ENCODE measurements around the gene PRSS2. TPM values are rescaled to one million over a fixed set of nuclear protein-coding genes. Genes with fewer than 3 reads are reported as not detected.
"Not testable (repeated sequence)": the region's sequence is repeated elsewhere in the genome, so short reads cannot be mapped to it uniquely, and the experiment has no call there.

PRSS2 gene
- total RNA-seq, 2 experiments from 2014 or later: not detected

DNA sequence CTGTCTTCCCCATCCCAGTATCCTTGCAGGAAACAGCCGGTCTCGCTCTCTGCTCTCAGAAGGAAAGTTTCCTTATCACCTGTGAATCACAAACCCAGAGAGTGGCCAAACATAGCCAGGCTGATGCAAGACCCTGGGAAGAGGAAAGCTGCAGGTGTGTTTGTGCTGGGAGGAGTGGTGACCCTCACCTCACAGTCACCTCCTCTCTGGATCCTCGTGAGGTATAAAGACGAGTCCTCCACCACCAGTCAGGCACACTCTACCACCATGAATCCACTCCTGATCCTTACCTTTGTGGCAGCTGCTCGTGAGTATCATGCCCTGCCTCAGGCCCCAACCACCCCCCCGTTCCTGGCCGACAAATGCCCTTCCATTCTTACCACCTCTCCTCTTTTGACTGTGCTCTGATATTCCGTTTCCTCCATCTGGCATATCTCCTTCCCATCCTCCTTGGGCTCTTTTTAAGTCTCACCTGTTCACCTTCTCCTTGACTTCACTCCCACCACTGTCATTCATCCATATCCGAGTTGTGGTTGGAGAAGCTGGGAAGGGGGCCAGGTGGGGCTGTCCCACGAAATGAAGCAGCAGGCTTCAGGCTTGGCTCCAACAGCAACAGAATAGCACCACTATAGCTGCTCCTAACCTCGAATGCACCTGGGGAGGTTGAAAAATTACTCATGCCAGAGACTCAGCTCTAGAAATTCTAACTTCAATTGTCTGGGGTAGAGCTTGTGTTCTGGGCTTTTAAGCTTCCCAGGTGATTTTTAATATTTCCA is 21.4 kb upstream of the PRSS2 start, which contains the start of gene PRSS1:
Gene PRSS1 (plus strand): TSS at position 255 of the 776 bp plus-strand sequence. CDS start 13 bp downstream, at position 268.
- ATAC-seq (ENCODE audit: poor library complexity): no peak
- intact Hi-C loops (cut with DNase I, micrococcal nuclease): no loop called here
- no peak for DNase-seq
- H3K27ac ChIP-seq (ENCODE audit: low read depth in 1 of 2, low read length in 2 of 2): no peak within 1 kb of the TSS
- Mint-ChIP-seq H3K9me3 (no peaks in the 10 kb centered on the region), H3K4me3 (no peak within 1 kb of the TSS), H3K27me3 (no peaks in the 10 kb centered on the region), H3K27ac (no peak within 1 kb of the TSS), H3K36me3 (ENCODE audit: low read depth) (no peaks in the 10 kb centered on the region), H3K4me1 (ENCODE audit: low read depth) (no peaks in the 10 kb centered on the region)
- ChIA-PET POLR2A (no interaction called here), CTCF (no interaction called here)
- H3K36me3 ChIP-seq (ENCODE audit: insufficient read depth, low read length): no peaks in the 10 kb centered on the region
- H3K27me3 ChIP-seq (ENCODE audit: control insufficient read depth in 1 of 2, insufficient read depth in 2 of 2, low read length in 2 of 2): no peaks in the 10 kb centered on the region
- no peak for TF ChIP-seq CTCF (IDR thresholded peaks at IDR 0.05)
- no peak within 1 kb of the TSS for H3K4me3 ChIP-seq (ENCODE audit: low read length)
- no peaks in the 10 kb centered on the region for H3K4me1 ChIP-seq (ENCODE audit: insufficient read depth, low read length)
- no peaks in the 10 kb centered on the region for H3K9me3 ChIP-seq (ENCODE audit: control insufficient read depth in 1 of 2, insufficient read depth in 1 of 2, low read length in 2 of 2)

- Mint-ChIP-seq H3K36me3 (ENCODE audit: low read depth) (no peaks in the 10 kb centered on the region), H3K4me3 (no peak overlapping the region), H3K27ac (no peak overlapping the region), H3K4me1 (ENCODE audit: low read depth) (no peaks in the 10 kb centered on the region), H3K27me3 (no peaks in the 10 kb centered on the region), H3K9me3 (no peaks in the 10 kb centered on the region)
- Histone ChIP-seq H3K27ac (ENCODE audit: low read depth in 1 of 2, low read length in 2 of 2) (no peak overlapping the region), H3K4me3 (ENCODE audit: low read length) (no peak overlapping the region), H3K4me1 (ENCODE audit: insufficient read depth, low read length) (no peaks in the 10 kb centered on the region), H3K36me3 (ENCODE audit: insufficient read depth, low read length) (no peaks in the 10 kb centered on the region), H3K27me3 (ENCODE audit: control insufficient read depth in 1 of 2, insufficient read depth in 2 of 2, low read length in 2 of 2) (no peaks in the 10 kb centered on the region), H3K9me3 (ENCODE audit: control insufficient read depth in 1 of 2, insufficient read depth in 1 of 2, low read length in 2 of 2) (no peaks in the 10 kb centered on the region)
- POLR2A ChIA-PET: no interaction called here
- ATAC-seq (ENCODE audit: poor library complexity) (no peak), DNase-seq (no peak)
- CTCF ChIA-PET: no interaction called here
- TF ChIP-seq CTCF (IDR thresholded peaks at IDR 0.05): no peak
- intact Hi-C loops (cut with DNase I, micrococcal nuclease): no loop called here
Observed at GRCh38 chr7:142750321-142750938, 20.3 kb upstream of the PRSS2 start.

- H3K9me3 ChIP-seq (ENCODE audit: control insufficient read depth in 1 of 2, insufficient read depth in 1 of 2, low read length in 2 of 2); H3K36me3 ChIP-seq (ENCODE audit: insufficient read depth, low read length); CTCF ChIA-PET; POLR2A ChIA-PET; H3K36me3 Mint-ChIP-seq (ENCODE audit: low read depth); DNase-seq; H3K27ac ChIP-seq (ENCODE audit: low read depth in 1 of 2, low read length in 2 of 2); H3K27ac Mint-ChIP-seq; H3K4me3 ChIP-seq (ENCODE audit: low read length); H3K4me1 ChIP-seq (ENCODE audit: insufficient read depth, low read length); H3K4me3 Mint-ChIP-seq; H3K9me3 Mint-ChIP-seq; intact Hi-C loops (cut with DNase I, micrococcal nuclease); ATAC-seq (ENCODE audit: poor library complexity); H3K27me3 Mint-ChIP-seq; H3K4me1 Mint-ChIP-seq (ENCODE audit: low read depth); H3K27me3 ChIP-seq (ENCODE audit: control insufficient read depth in 1 of 2, insufficient read depth in 2 of 2, low read length in 2 of 2): not testable (repeated sequence)
Observed at GRCh38 chr7:142751526-142752175, 19.1 kb upstream of the PRSS2 start.
